ENCODE measurements around the gene SUPT20H. TPM values are rescaled to one million over a fixed set of nuclear protein-coding genes. Genes with fewer than 3 reads are reported as not detected.

Gene SUPT20H
- total RNA-seq, 1 experiment from 2014 or later, result 90.3 TPM

GRCh38 chr13:37087486-37087885 is 28.0 kb upstream of the SUPT20H start:
- TF ChIP-seq CTCF (IDR thresholded peaks at IDR 0.05; ENCODE audit: unreplicated experiment), result no peak
- ChIA-PET POLR2A (no interaction called here), CTCF (interaction anchor here (2.0 kb wide), 1 partner anchor 13 kb away, joined by 6 read pairs; no protein-coding TSS in a partner anchor)
- no peaks in the 10 kb centered on the region for H3K36me3 Mint-ChIP-seq (ENCODE audit: insufficient read depth, unreplicated experiment)
- H3K4me3 Mint-ChIP-seq (ENCODE audit: unreplicated experiment), result no peak overlapping the region
- no peaks in the 10 kb centered on the region for H3K9me3 Mint-ChIP-seq (ENCODE audit: unreplicated experiment)
- H3K27me3 Mint-ChIP-seq (ENCODE audit: insufficient read depth, unreplicated experiment), result no peaks in the 10 kb centered on the region
- no peak for DNase-seq (ENCODE audit: unreplicated experiment)
- H3K27ac Mint-ChIP-seq (ENCODE audit: low read depth, unreplicated experiment), result no peak overlapping the region
- intact Hi-C loops (cut with micrococcal nuclease), result no loop called here
- no TSS peak for BruUV-seq (replicated peaks)
- H3K4me1 Mint-ChIP-seq (ENCODE audit: insufficient read depth, unreplicated experiment), result no peaks in the 10 kb centered on the region

- no peak for TF ChIP-seq CTCF (IDR thresholded peaks at IDR 0.05; ENCODE audit: unreplicated experiment)
- ChIA-PET CTCF (interaction anchor here (0.7 to 2.0 kb wide), 3 partner anchors 11 to 21 kb away, joined by 3 to 6 read pairs (median 4); no protein-coding TSS in a partner anchor), POLR2A (interaction anchor here (0.6 to 0.7 kb wide), 2 partner anchors 547 to 1808 kb away, joined by 3 to 5 read pairs; no protein-coding TSS in a partner anchor)
- no peaks in the 10 kb centered on the region for H3K4me1 Mint-ChIP-seq (ENCODE audit: insufficient read depth, unreplicated experiment)
- no TSS peak for BruUV-seq (replicated peaks)
- no peak overlapping the region for H3K27ac Mint-ChIP-seq (ENCODE audit: low read depth, unreplicated experiment)
- no peak overlapping the region for H3K4me3 Mint-ChIP-seq (ENCODE audit: unreplicated experiment)
- H3K36me3 Mint-ChIP-seq (ENCODE audit: insufficient read depth, unreplicated experiment), result no peaks in the 10 kb centered on the region
- intact Hi-C loops (cut with micrococcal nuclease), result no loop called here
- no peak for DNase-seq (ENCODE audit: unreplicated experiment)
- H3K9me3 Mint-ChIP-seq (ENCODE audit: unreplicated experiment), result no peaks in the 10 kb centered on the region
- H3K27me3 Mint-ChIP-seq (ENCODE audit: insufficient read depth, unreplicated experiment), result no peaks in the 10 kb centered on the region
These were observed 26.1 kb upstream of the SUPT20H start for GRCh38 chr13:37085606-37086005.

GRCh38 chr13:37076818-37077217 is 17.3 kb upstream of the SUPT20H start:
- Mint-ChIP-seq H3K36me3 (ENCODE audit: insufficient read depth, unreplicated experiment) (no peaks in the 10 kb centered on the region), H3K4me1 (ENCODE audit: insufficient read depth, unreplicated experiment) (no peaks in the 10 kb centered on the region), H3K4me3 (ENCODE audit: unreplicated experiment) (no peak overlapping the region), H3K27ac (ENCODE audit: low read depth, unreplicated experiment) (no peak overlapping the region), H3K27me3 (ENCODE audit: insufficient read depth, unreplicated experiment) (no peaks in the 10 kb centered on the region), H3K9me3 (ENCODE audit: unreplicated experiment) (no peaks in the 10 kb centered on the region)
- no peak for TF ChIP-seq CTCF (IDR thresholded peaks at IDR 0.05; ENCODE audit: unreplicated experiment)
- CTCF ChIA-PET, result interaction anchor here (0.7 to 4.1 kb wide), 4 partner anchors 8 to 1505 kb away, joined by 3 to 26 read pairs (median 4); no protein-coding TSS in a partner anchor
- no TSS peak for BruUV-seq (replicated peaks)
- intact Hi-C loops (cut with micrococcal nuclease), result loop anchor here (10.0 kb wide), 1 partner anchor 1508 kb away; no protein-coding TSS in a partner anchor
- no peak for DNase-seq (ENCODE audit: unreplicated experiment)
- POLR2A ChIA-PET, result no interaction called here

GRCh38 chr13:37075164-37075563 is 15.7 kb upstream of the SUPT20H start:
- H3K27ac Mint-ChIP-seq (ENCODE audit: low read depth, unreplicated experiment), result no peak overlapping the region
- H3K36me3 Mint-ChIP-seq (ENCODE audit: insufficient read depth, unreplicated experiment), result no peaks in the 10 kb centered on the region
- intact Hi-C loops (cut with micrococcal nuclease), result loop anchor here (2.0 to 10.0 kb wide), 2 partner anchors 34 to 1510 kb away; no protein-coding TSS in a partner anchor
- H3K4me1 Mint-ChIP-seq (ENCODE audit: insufficient read depth, unreplicated experiment), result no peaks in the 10 kb centered on the region
- TF ChIP-seq CTCF (IDR thresholded peaks at IDR 0.05; ENCODE audit: unreplicated experiment), result no peak
- no peak for DNase-seq (ENCODE audit: unreplicated experiment)
- H3K9me3 Mint-ChIP-seq (ENCODE audit: unreplicated experiment), result no peaks in the 10 kb centered on the region
- ChIA-PET CTCF (interaction anchor here (0.6 to 4.1 kb wide), 17 partner anchors 8 to 1978 kb away, joined by 3 to 26 read pairs (median 4); no protein-coding TSS in a partner anchor), POLR2A (interaction anchor here (0.6 kb wide), 1 partner anchor 530 kb away, joined by 3 read pairs; no protein-coding TSS in a partner anchor)
- BruUV-seq (replicated peaks), result no TSS peak
- no peak overlapping the region for H3K4me3 Mint-ChIP-seq (ENCODE audit: unreplicated experiment)
- no peaks in the 10 kb centered on the region for H3K27me3 Mint-ChIP-seq (ENCODE audit: insufficient read depth, unreplicated experiment)

Data from MCF 10A (cell line).